BE2C (cell line): Measurements from ENCODE around the gene AHNAK.
"Not testable (repeated sequence)": the region's sequence is repeated elsewhere in the genome, so short reads cannot be mapped to it uniquely, and the experiment has no call there.

Source experiments
- DNase-seq: peaks from one replicate; pipeline ENCODE4 v3.0.0-alpha.2; 2020
- H3K27me3 ChIP-seq: fragments of 250-450 bp; sonication (Bioruptor Pico); 2 replicates; pipeline ENCODE4 v1.5.1; 2020; ENCODE audit warnings: mild to moderate bottlenecking
- H3K36me3 ChIP-seq: fragments of 250-450 bp; sonication (Bioruptor Pico); 2 replicates; pipeline ENCODE4 v1.5.1; 2020; ENCODE audit warnings: mild to moderate bottlenecking
- H3K4me1 ChIP-seq: fragments of 250-450 bp; sonication (Bioruptor Pico); 2 replicates; pipeline ENCODE4 v1.5.1; 2020
- H3K4me3 ChIP-seq: 2 replicates; pipeline ENCODE4 v1.5.1; 2011; ENCODE audit warnings: low read depth, low read length
- H3K9me3 ChIP-seq: fragments of 250-450 bp; sonication (Bioruptor Pico); 2 replicates; pipeline ENCODE4 v1.5.1; 2020
- TF ChIP-seq, protein P1 (sequence below): IDR thresholded peaks from 2 replicates; pipeline ENCODE4 v1.5.1; 2012; ENCODE audit warnings: mild to moderate bottlenecking, low read depth, low read length

AHNAK gene

DNA sequence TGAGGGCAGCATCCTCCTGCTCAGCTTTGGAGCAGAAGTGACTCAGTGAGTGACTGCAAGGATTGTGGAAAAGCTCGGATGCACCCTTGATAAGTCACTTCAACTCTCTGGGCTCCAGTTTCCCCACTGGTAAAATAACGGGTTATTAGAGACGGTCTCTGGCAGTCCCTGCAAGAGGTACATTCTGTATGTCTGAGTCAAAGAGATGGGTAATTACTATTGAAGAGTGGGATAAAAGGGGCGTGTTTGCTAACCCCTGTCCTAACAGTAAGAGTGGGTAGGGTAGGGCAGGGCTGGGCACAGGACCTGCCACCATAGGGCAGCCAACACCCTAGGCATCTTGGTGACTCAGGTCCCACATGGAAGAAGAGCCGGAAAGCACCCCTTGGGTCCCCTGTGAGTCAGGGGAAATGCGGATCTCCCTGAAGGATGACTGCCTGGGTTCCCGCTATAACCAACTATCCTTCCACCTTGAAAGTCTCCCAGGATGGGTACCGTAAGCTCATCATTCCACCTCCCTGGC, 7.3 kb upstream of the AHNAK start:
- no peaks in the 10 kb centered on the region for H3K27me3 ChIP-seq
- H3K4me1 ChIP-seq, result peaks cover 14% of the 10 kb centered on the region
- no peak for DNase-seq
- no peaks in the 10 kb centered on the region for H3K9me3 ChIP-seq
- peaks cover 15% of the 10 kb centered on the region for H3K36me3 ChIP-seq
- TF ChIP-seq, protein P1, sequence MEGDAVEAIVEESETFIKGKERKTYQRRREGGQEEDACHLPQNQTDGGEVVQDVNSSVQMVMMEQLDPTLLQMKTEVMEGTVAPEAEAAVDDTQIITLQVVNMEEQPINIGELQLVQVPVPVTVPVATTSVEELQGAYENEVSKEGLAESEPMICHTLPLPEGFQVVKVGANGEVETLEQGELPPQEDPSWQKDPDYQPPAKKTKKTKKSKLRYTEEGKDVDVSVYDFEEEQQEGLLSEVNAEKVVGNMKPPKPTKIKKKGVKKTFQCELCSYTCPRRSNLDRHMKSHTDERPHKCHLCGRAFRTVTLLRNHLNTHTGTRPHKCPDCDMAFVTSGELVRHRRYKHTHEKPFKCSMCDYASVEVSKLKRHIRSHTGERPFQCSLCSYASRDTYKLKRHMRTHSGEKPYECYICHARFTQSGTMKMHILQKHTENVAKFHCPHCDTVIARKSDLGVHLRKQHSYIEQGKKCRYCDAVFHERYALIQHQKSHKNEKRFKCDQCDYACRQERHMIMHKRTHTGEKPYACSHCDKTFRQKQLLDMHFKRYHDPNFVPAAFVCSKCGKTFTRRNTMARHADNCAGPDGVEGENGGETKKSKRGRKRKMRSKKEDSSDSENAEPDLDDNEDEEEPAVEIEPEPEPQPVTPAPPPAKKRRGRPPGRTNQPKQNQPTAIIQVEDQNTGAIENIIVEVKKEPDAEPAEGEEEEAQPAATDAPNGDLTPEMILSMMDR, result no peak
- no peak overlapping the region for H3K4me3 ChIP-seq

DNA sequence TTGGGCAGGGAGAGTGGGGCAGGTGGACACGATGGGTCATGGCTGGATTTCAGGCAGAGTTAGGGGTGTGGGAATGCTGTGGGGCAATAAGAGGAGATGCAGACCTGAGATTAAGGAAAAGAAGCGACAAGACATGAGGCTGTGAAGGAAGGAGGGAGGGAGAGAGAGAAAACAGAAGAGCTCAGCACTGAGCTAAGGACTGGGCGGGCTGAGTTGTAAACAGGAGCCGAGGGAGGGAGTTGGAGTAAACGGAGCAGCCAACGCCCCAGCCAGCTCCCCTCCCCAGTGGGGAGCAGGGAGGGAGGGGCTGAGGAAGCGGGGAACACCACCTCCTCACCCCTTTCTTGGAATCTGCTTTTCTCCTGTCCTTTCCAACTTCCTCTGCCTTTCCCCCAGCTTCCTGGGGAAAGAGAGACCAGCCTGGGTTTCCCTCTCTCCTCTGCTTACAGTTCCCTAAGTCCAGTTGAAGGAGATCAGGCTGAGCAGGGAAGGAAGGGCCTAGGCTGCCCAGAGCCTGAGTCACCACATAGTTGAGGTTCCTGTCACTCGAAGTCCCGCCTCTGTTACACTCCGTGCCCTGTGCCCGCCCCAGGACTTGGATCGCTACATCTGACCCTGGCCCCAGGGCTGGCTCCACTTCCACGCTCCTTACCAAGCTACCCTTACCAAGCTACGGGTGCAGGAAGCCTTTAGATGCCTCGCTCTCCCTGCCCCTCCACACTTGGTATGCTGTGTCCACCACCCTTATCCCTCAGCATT, 6.7 kb upstream of the AHNAK start:
- H3K27me3 ChIP-seq, result no peaks in the 10 kb centered on the region
- H3K9me3 ChIP-seq, result no peaks in the 10 kb centered on the region
- no peak for DNase-seq
- H3K4me3 ChIP-seq, result no peak overlapping the region
- peaks cover 15% of the 10 kb centered on the region for H3K36me3 ChIP-seq
- H3K4me1 ChIP-seq, result peaks cover 14% of the 10 kb centered on the region
- TF ChIP-seq, protein P1, result no peak

DNA sequence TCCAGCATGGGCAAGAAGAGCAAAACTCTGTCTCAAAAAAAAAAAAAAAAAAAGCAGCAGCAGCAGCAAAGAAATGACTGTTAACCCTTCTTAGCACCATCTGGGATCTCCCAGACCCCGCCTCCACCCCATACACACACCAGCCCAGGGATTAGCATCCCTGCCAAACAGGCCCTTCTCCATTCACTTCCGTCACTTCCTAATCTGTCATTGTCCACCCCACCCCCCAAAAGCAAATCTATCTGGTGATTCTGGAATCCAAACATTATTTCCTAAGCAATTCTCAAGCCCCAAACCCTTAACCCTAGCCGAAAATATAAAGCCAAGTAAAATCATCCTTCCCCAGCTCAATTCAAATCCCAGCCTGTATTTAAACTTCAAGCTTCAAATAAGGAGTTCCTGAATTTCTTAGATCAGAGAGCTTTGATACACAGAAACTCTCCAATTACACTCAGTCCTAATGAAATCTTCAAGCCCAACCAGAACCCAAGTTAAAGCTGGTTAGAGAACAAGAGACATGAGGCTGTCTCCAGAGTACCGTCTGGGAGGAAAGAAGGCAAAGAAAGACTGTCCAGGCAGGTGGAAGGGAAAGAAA, 6.0 kb upstream of the AHNAK start:
- no peak overlapping the region for H3K4me3 ChIP-seq
- TF ChIP-seq, protein P1, result no peak

DNA sequence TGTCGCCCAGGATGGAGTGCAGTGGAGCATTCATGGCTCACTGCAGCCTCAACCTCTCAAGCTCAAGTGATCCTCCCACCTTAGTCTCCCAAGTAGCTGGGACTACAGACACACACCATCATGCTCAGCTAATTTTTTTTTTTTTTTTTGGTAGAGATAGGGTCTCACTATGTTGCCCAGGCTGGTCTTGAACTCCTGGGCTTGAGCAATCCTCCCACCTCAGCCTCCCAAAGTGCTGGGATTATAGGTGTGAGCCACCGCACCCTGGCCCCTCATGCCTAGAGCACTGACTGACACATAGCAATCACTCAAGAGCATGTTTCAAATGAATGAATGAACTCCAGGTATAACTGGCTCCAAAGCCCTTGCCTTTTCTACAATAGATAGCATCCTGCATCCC, 3.9 kb upstream of the AHNAK start:
- H3K4me1 ChIP-seq, result not testable (repeated sequence)

More for the DNA sequence above, 6.0 kb upstream of the AHNAK start:
- Histone ChIP-seq H3K9me3 (no peaks in the 10 kb centered on the region), H3K4me1 (peaks cover 14% of the 10 kb centered on the region), H3K27me3 (no peaks in the 10 kb centered on the region), H3K36me3 (peaks cover 14% of the 10 kb centered on the region)
- DNase-seq, result no peak

DNA sequence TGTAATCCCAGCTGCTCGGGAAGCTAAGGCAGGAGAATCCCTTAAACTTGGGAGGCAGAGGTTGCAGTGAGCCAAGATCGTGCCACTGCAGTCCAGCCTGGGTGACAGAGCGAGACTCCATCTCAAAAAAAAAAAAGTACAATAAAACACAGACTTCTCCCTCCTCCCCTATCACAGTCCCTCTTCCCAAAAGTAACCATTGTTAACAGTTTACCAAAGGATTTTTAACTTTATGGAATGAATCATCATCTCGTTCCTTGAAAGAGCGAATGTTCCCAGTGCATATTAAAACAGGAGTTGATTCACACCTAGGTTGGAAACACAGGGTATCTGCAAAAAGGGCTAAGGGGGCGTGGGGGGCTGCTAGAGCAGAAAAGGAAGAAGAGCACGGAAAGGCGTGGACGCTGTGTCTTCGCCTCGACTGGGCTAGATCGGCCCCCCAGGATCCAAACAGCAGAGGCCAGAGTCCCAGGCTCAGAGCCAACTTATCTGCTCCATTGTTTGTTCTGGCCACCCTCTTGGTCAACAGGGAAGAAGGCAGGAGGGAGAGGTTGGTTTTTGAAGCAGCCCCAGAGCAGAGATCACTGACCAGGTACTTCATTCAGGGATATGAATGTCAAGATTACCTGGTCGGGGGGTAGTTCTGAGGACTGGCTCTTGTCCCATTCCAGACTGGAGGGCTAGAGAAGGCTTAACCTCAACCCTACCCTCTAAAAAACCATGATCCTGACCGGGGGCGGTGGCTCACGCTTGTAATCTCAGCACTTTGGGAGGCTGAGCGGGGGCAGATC, 2.1 kb upstream of the AHNAK start:
- H3K27me3 ChIP-seq, result peaks cover 6% of the 10 kb centered on the region; the same call in 1 of the 2 replicates

More for the DNA sequence above, 3.9 kb upstream of the AHNAK start:
- not testable (repeated sequence) for H3K4me3 ChIP-seq, H3K9me3 ChIP-seq, DNase-seq, H3K27me3 ChIP-seq, H3K36me3 ChIP-seq

More for the DNA sequence above, 2.1 kb upstream of the AHNAK start:
- no peak for DNase-seq
- H3K9me3 ChIP-seq, result no peaks in the 10 kb centered on the region
- no peak overlapping the region for H3K4me3 ChIP-seq
- H3K4me1 ChIP-seq, result no peaks in the 10 kb centered on the region; the same call in 1 of the 2 replicates
- TF ChIP-seq, protein P1, result no peak
- H3K36me3 ChIP-seq, result no peaks in the 10 kb centered on the region
